ENCODE data around the gene CERS4. TPM values are rescaled to one million over a fixed set of nuclear protein-coding genes. Genes with fewer than 3 reads are reported as not detected.

CERS4 gene
- total RNA-seq, 1 donor = 2.1 TPM

DNA sequence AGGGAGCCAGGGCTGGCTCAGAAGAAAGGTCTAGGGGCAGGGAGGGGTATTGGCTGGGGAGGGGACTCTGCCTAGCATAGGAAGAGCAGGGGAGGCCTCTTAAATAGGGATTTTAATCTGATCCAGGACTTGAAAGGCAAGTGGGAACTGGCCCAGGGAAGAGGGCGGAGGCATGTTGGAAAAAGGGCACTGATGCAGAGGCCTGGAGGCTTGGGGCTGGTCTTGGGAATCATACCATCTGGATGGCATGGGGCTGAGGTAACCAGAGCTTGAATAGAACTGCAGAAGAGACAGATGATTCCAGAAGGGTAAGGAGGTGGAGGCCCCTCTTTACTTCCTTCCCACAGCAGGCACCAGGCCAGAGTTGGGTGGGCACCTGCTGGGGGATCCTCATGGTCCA is 29.1 kb downstream of the CERS4 start:
- DNase-seq (ENCODE audit: low read depth) = peak; percentile 19
- TF ChIP-seq, protein P1, sequence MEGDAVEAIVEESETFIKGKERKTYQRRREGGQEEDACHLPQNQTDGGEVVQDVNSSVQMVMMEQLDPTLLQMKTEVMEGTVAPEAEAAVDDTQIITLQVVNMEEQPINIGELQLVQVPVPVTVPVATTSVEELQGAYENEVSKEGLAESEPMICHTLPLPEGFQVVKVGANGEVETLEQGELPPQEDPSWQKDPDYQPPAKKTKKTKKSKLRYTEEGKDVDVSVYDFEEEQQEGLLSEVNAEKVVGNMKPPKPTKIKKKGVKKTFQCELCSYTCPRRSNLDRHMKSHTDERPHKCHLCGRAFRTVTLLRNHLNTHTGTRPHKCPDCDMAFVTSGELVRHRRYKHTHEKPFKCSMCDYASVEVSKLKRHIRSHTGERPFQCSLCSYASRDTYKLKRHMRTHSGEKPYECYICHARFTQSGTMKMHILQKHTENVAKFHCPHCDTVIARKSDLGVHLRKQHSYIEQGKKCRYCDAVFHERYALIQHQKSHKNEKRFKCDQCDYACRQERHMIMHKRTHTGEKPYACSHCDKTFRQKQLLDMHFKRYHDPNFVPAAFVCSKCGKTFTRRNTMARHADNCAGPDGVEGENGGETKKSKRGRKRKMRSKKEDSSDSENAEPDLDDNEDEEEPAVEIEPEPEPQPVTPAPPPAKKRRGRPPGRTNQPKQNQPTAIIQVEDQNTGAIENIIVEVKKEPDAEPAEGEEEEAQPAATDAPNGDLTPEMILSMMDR (IDR thresholded peaks at IDR 0.05; ENCODE audit: insufficient read depth, low read length) = no peak
- H3K4me3 ChIP-seq (ENCODE audit: low read depth, low read length) = no peak overlapping the region

DNA sequence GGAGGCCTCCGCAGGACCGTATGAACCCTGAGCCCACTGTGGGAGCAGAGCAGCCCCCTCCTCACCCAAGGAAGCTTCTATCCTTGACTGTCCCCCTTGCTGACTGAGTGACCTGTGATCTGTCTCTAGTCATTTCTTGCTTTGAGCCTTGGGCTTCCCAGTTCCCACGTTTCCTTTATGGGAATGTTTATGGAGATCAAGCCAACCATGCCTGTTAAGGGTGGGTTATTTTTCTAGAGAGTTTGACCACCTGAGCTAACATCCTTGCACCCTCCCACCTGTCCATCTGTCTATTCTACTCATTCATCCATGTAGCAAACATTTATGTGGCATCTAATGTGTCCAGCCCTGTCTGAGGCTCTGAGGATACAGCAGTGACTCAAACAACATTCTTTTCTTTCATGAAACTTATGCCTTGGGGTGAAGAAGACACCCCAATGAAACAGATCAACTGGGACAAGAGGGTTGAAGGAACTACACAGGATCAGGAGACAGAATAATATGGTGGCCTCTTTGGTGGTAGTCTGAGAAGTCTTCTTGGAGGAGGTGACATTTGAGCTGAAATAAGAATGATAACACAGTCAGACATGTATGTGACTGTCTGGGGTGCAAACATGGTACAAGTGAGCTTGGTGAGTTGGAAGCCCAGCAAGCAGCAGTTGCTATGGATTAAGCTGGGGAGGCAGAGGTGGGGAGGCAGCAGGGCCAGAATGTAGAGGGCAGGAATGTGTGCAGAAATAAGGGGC is 30.5 kb downstream of the CERS4 start:
- TF ChIP-seq, protein P1 (IDR thresholded peaks at IDR 0.05; ENCODE audit: insufficient read depth, low read length) = no peak
- no peak for DNase-seq (ENCODE audit: low read depth)
- H3K4me3 ChIP-seq (ENCODE audit: low read depth, low read length) = no peak overlapping the region

DNA sequence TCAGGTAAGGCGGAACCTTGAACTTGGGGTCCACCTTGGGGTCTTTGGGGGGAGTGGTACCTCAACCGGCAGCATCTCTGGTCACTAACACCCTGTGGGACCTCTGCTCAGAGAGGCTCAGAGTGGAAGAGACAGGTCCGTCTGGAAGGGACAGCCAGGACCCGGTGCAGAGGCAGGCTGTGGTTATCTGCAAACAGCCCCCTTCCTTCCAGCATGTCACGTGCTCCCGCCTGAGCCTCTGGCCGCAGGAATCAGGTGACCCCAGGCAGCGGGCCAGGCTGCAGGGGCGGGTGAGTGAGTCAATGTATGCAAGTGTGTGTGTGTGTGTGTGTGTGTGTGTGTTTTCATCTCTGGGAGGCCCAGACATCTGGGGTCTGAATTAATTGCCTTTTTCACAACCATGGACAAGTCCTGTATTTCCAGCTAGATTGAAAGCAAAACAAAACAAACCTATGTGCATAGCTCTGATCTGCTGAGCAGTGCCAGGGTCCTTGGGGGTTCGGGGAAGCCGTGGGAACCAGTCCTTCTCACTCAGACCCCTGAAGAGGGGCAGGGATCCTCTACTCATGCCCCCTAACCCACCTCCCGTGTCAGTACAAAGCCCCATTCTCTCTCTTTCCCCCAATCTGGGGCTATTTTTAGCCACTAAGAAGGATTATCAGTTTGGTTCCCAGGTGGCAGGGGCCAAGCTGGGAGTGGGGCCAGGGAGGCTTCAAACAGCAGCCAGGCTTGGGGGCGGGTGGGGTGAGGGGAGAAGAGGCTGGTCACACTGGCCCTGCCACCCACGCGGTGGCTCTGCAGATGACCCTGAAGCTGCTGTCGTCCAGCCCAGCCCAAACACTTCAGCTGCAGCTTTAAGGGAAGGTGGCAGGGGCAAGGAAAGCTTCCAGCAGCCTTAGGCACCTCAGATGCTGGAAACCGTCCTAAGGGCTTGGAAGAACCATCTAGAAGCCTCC is 31.4 kb downstream of the CERS4 start:
- peak overlapping the region; percentile 35 for H3K4me3 ChIP-seq (ENCODE audit: low read depth, low read length)
- TF ChIP-seq, protein P1 (IDR thresholded peaks at IDR 0.05; ENCODE audit: insufficient read depth, low read length) = no peak
- peak; percentile 93 for DNase-seq (ENCODE audit: low read depth)

DNA sequence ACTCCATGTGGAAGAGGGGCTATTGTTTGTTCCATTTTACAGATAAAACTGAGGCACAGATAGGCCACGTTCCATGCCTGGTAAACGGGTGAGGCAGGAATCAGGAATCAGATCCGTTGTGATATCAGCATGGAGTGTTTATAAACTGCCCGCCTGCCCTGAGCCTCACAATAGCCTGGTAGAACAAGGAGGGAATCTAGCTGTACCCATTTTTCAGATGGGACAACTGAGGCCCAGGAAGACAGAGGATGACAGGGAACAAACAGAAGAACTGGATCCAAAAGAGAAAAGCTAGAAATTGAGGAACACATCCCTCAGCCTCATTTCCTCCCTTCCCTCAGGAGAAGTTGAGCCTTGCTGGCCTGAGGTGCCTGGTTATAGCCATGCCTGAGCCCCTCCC is 32.5 kb downstream of the CERS4 start:
- H3K4me3 ChIP-seq (ENCODE audit: low read depth, low read length) = no peak overlapping the region
- no peak for DNase-seq (ENCODE audit: low read depth)
- TF ChIP-seq, protein P1 (IDR thresholded peaks at IDR 0.05; ENCODE audit: insufficient read depth, low read length) = no peak

DNA sequence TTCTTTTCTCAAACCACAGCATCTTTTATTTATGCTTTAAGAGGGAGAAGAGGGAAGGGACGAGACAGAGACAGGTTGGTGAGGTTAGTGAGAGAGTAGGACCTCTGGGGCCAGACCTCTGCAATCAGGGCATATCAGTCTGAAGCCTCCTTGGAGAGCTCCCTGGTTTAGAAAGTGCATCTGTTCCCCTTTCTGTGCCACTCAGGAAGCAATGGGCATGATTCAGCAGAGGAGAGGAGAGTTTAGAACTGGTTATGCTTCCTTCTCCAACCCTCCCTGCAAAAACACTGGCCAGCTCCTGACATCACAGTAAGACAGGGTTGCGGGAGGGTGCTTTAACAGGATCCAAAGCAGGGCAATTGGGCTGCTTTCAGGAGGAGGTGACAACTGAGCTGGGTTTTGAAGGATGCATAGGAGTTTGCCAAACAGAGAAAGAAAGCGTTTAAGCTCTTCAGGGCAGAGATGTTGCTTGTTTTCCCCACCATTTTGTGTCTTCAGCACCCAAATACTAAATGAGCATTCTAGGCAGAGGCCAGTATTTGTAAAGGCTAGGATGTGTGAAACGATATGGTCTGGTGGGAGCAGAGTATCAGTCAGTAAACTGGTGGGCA is 33.1 kb downstream of the CERS4 start:
- H3K4me3 ChIP-seq (ENCODE audit: low read depth, low read length) = no peak overlapping the region
- no peak for DNase-seq (ENCODE audit: low read depth)
- TF ChIP-seq, protein P1 (IDR thresholded peaks at IDR 0.05; ENCODE audit: insufficient read depth, low read length) = no peak

DNA sequence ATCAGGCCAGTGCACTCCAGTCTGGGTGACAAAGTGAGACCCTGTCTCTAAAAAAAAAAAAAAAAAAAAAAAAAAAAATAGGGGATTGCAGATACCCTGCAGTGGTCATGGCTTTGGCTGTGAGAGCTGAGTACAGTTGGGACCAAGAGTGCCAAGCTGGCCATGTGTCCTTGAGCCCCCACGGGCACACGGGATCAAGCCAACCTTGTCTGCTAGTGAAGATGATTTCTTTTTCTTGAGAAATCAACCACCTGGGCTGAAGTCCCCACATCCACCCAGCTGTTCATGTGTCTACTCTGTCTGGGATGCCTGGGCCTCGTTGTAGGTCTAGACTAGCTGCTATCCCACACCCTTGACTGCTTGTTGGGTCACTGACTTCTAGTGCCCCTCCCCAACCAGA is 34.0 kb downstream of the CERS4 start:
- TF ChIP-seq, protein P1 (IDR thresholded peaks at IDR 0.05; ENCODE audit: insufficient read depth, low read length) = no peak
- no peak for DNase-seq (ENCODE audit: low read depth)
- H3K4me3 ChIP-seq (ENCODE audit: low read depth, low read length) = no peak overlapping the region
